SHP77 (cell line): ENCODE data around the gene SAA4.
"Not testable (repeated sequence)": the region's sequence is repeated elsewhere in the genome, so short reads cannot be mapped to it uniquely, and the experiment has no call there.

ENCODE experiments used
- DNase-seq, 2 experiments: peaks; one replicate each; lab custom pipeline; 2025; lab: John Stamatoyannopoulos, UW

SAA4 gene

DNA sequence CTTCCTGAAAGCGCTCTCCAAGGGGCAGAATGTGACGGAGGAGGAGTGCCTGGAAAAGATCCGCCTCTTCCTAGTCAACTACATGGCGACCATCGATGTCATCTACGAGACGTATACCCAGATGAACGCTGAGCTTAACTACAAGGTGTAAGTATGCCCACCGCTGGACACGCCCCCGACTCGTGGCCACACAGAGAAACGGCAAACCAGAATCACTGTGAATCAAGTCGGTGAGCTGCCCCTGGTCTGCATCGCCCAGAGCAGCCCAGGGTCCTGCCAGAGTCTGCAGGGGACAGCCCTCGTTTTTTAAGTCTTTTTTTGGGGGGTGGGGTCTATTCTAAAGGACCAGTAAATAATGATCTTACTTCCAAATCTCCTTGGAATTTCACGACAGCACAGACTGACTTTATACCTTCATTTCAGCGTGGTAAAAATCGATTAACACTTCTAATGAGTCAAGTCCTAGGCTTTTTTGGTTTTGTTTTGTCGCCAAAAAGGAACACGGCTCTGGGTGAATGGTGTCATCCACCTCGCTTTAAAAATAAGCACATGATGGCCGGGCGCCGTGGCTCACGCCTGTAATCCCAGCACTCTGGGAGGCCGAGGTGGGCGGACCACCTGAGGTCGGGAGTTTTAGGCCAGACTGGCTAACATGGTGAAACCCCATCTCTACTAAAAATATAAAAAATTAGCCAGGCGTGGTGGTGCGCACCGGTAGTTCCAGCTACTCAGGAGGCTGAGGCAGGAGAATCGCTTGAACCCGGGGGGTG is 46.9 kb downstream of the SAA4 start:
- DNase-seq = not testable (repeated sequence)

DNA sequence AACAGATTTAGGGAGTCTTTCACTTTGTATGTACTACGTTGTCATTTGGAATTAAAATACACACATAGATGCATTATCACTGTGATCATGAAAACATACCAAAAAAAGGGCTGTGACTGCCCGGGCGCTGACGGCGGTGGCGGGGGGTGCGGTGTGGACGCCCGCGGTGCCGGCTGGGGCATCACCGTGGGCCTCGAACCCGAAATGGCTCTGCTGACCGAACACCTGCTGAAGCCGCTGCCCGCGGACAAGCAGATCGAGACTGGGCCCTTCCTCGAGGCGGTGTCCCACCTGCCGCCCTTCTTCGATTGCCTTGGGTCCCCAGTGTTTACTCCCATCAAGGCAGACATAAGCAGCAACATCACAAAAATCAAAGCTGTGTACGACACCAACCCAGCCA is 47.8 kb downstream of the SAA4 start:
- no peak for DNase-seq
